HG03103 (cell line): Measurements from ENCODE around the gene PACC1.
A peak's percentile ranks its signal among the peaks of the same experiment; 100 is the strongest.

Source experiments
- ATAC-seq: cut with Tn5 transposase; IDR thresholded peaks from one replicate; pipeline ENCODE4 v1.9.1; 2021; ENCODE audit warnings: low read depth; ENCODE audit not compliant: unreplicated experiment

PACC1 gene

GRCh38 chr1:212414328-212415106 lies at the start of gene PACC1:
PACC1 (minus strand) TSS chr1:212414886; CDS start chr1:212414757, 129 bp downstream.
- peak; percentile 95 for ATAC-seq

- no peak for ATAC-seq
Measured at GRCh38 chr1:212463565-212464285, 49.0 kb upstream of the PACC1 start.

DNA sequence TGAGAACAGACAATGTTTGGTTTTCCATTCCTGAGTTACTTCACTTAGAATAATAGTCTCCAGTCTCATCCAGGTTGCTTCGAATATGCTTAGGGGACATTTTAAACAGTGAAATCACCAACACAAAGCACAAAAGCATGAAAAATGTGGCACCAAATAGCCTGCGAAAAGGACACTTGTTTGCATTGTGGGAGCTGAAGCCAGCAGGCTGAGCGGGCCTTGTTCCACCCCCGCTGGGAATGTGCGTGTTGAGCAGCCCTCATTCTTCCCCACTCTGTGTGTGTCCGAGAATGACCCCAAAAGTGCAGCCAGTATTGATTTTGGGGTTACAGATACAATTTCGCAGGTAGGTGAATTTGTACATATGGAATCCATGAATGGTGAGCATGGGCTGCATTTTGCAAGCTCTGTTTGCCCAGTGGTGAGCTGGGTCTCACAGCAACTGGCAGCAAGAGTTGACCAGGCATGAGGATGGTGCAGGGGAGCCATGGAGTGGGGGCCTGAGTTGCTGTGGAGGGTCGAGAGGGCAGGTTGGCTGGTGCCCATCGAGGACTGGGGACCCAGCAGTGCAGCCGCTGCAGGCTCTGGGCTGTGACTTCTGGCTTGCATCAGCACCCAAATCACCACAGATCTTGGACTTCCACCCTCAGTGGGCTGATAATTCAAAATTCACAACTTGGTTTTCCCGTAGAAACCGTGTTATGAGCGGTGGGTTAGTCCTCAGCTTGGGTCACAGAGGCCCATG lies 47.4 kb upstream of the PACC1 start:
- no peak for ATAC-seq

DNA sequence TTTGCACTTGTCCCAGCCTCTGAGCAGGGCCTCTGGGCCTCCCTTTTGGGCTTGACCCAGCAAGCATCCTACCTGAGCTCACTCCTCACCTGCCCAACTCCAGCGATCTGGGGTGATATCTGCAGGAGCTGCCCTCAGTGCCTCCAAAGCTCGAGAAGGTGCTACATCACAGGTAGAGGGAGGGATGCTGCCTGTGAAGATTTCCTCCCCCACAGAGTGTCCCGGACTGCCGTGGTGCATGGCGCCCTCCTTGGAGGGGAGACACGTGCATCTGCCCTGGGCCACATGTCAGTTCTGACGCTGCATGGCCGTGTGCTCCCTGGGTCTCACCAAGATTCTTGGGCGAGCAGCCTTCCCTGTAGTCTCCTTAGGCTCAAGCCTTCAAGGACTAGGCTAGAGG lies 45.7 kb upstream of the PACC1 start:
- ATAC-seq: no peak

DNA sequence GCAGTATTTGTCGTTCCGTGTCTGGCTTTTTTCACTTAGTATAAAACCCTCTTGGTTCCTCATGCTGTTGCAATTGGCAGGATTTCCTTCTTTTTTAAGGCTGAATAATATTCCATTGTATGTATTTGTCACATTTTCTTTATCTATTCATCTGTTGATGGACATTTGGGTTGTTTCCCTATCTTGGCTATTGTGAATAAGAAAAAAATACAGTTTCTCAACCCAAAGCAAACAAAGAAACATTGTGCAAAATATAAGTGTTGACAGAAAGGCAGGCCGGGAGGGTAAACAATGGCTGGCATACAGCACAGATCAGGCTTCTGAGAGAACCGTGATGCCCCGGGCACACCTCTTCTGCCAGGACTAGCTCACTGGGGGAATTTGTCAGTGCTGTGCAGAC lies 45.0 kb upstream of the PACC1 start:
- no peak for ATAC-seq

DNA sequence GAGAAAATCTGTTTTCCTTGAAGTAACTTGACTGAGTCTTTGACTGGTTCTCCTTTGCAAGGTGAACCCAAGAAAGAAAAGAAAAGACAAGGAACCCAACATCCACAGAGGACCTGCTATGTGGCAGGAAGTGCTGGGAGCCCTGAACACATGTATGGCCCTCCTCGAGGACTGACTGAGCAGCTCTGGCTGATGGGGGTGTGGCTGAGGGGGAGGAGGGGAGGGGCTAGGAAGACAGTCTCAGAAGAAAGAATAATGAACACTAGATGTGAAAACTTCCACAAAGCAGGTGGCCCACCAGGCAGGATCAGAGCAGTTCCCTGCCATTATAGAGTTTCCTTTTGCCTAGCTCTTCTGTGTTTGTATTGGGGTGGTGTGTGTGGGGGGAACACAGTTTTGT lies 44.1 kb upstream of the PACC1 start:
- no peak for ATAC-seq

- no peak for ATAC-seq
Measured at GRCh38 chr1:212457740-212458338, 43.2 kb upstream of the PACC1 start.

DNA sequence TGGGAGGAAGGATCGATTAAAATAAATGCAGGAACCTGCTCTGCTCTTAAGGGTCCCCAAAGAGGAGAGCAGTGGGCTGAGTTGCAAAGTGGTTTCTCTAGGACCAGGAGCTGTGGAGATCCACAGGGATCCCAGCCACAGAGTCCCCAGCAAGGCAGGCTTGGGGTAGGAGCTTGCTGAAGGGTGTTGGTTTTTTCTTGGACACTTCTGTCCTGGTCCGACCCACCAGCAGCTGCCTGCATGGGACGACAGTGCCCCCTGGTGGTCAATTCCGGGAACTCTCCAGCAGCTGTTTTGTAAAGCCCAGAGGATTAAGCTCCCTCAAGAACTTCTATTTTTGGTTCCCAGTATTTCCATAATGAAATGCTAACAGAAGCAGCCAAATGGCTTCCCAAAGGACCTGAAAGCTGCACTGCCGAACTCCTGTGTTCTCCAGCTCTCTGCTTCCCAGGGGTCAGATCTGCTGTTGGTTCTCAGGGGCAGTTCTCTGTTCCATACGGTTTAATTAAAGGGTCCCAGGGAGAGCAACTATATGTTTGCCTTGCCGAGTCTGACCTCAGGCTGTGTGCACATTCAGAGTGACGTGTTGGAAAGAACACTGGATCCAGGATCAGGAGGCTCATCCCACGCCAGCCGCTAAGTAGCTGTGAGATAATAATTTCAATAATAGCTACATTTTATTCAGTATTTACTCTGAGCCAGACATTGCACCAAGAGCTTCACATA lies 41.3 kb upstream of the PACC1 start:
- ATAC-seq: peak; percentile 72

- ATAC-seq: no peak
Measured at GRCh38 chr1:212455401-212455800, 40.7 kb upstream of the PACC1 start.

GRCh38 chr1:212454741-212455140 lies 40.1 kb upstream of the PACC1 start:
- ATAC-seq: no peak

- ATAC-seq: no peak
Measured at GRCh38 chr1:212453156-212453857, 38.6 kb upstream of the PACC1 start.

DNA sequence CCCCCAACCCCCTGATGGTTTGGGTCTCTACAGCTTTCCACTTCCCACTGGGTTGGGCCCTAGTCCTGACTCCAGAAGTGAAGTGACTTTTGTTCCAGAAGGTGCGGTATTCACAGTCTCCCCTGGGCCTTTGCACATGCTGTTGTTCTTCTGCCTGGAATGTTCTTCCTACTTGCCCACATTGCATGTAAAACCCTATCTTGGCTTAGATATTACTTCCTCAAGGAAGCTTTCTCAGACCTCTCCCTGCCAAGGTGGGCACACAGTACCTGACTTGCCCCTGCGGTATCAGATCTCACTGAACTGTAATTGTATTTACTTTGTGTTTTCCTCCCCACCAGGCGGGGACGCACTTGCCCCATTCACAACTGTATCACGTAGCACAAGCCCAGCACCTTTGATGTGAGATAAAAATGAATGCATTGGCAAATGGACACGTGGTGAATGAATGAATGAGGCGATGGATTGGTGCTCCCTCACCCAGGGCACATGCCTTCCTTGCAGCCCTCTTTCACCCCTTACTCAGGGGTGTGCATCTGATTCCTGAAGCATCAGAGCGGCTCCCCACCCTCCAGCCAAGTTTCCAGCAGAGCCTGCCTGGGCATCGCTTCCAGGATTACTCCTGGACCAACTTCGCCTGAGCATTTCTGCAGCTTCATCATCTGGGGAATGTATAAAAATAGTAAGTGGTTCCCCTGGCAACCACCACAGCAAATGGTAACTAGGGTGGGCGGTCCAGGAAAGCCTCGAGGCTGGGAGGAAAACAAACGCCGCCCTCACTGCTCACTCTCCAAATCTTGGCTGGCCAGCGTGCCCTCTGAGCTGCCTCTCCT lies 37.9 kb upstream of the PACC1 start:
- ATAC-seq: no peak

- ATAC-seq: no peak
Measured at GRCh38 chr1:212451416-212452322, 37.0 kb upstream of the PACC1 start.

DNA sequence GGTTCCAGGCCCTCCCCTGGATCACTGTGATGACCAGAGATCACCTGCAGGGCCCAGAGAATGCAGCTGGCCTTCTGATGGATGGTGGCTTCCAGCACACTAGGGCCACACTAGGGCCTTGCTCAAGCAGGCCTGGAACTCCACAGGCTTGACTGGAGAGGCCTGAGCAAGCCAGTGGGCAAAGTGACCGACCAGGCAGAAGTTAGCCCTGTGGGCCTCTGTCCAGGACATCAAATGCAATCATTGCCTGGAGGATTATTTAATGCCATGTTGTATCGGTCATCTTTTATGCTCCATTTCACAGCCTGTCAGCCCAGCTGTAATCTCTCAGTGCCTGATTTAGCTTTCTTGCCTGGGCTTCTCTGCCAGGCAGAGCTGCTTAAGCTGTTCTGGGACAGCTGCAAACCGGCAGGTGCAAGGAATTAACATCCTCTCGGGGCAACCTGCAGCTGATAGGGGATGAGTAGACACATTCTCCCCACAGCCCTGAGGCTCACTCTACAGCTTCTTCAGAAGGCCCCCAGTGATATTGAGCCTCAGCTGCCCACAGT lies 35.7 kb upstream of the PACC1 start:
- ATAC-seq: no peak

- no peak for ATAC-seq
Measured at GRCh38 chr1:212447478-212447877, 32.8 kb upstream of the PACC1 start.

DNA sequence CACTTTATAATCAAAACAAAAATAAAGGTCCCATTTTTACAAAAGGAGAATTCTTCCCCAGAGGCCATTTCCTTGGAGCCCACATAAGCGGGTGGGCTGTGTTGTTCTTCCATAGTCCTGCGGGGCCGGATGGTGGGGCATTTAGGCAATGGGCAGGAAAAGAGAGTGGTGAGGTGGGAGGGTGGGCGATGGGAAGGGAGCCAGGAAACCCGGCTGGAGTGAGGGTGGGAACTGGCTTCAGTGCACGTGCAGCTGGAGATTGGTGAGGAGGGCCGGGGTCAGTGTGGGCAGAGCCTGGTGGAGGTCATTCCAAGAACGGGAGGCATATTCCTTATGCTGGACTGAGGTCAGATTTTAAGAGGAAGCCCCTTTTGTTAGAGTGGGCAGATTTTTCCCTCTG lies 31.6 kb upstream of the PACC1 start:
- no peak for ATAC-seq

DNA sequence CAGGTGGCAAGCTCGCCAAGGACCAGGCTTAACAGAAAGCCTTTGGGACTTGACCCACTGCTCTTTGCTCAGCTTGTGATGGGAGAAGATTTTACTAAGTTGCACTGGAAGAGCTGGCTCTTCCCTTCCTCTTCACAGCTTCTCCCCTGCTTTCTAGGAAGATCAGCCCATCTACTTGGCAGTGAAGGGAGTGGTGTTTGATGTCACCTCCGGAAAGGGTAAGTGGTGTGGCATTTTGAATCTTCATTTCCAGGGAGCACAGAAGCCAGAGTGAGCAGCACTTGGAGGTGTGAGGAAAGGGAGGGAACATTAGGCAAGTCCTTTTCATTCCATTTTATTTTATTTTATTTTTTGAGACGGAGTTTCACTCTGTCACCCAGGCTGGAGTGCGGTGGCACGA lies 27.7 kb upstream of the PACC1 start:
- ATAC-seq: no peak

DNA sequence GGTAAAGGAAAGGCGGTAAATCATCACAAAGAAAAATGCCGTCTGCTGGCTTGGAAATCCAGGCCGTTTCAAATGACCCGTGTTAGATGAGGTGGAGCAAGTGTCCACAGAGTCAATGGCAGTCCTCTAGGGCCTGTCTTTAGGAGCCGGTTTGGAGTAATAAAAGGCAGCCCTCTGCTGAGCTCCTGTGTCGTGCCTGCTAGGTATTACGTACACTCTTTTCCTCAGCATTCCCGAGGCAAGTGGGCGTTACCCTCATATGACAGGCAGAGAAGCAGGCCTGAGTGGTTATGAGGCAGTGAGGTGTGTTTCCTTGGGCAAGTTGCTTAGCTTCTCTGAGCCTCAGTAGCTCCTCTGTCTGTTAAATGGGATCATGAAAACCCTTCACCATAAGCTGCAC lies 25.7 kb upstream of the PACC1 start:
- no peak for ATAC-seq
